SK-N-SH (cell line): ENCODE results near the gene PRKCH. TPM values are rescaled to one million over a fixed set of nuclear protein-coding genes. Genes with fewer than 3 reads are reported as not detected.

ENCODE experiments used
- CTCF ChIA-PET: fragments of 300-600, 350-600 bp; formaldehyde crosslinking; extraction: SDS; loops from one replicate; lab custom pipeline; 2021; lab: Yijun Ruan, JAX
- POLR2A ChIA-PET: fragments of 350-600 bp; sonication (Branson Sonifier 250); formaldehyde crosslinking; extraction: SDS; loops from one replicate; lab custom pipeline; 2020; ENCODE audit warnings: antibody characterized with exemption, inconsistent platforms; lab: Yijun Ruan, JAX
- DNase-seq: peaks from one replicate; pipeline ENCODE4 v3.0.0; 2012
- H2AFZ ChIP-seq: fragments of 200-600 bp; sonication (generic); 2 replicates; pipeline ENCODE4 v1.8.1; 2016; ENCODE audit warnings: antibody characterized with exemption, mild to moderate bottlenecking, low read depth
- H3F3A ChIP-seq: fragments of 200-600 bp; sonication (generic); replicated peaks from 2 replicates; pipeline ENCODE3; 2016; ENCODE audit warnings: antibody characterized with exemption, mild to moderate bottlenecking; ENCODE audit not compliant: insufficient read depth
- H3K27ac ChIP-seq, 2 experiments: fragments of 200-500 bp in 1 of 2; fragments of 200-600 bp in 1 of 2; sonication (Bioruptor generic) in 1 of 2; sonication (generic), shearing (Covaris generic) in 1 of 2; 2 replicates each; pipeline versions ENCODE4 v1.5.1 to v1.6.1; 2014 to 2016; ENCODE audit warnings: low read depth in 2 of 2, inconsistent platforms in 1 of 2, low read length in 1 of 2, mild to moderate bottlenecking in 1 of 2, mixed read lengths in 1 of 2
- H3K27me3 ChIP-seq: fragments of 200-600 bp; sonication (generic), shearing (Covaris generic); 2 replicates; pipeline ENCODE4 v1.6.1; 2016; ENCODE audit warnings: mixed run types; ENCODE audit not compliant: insufficient read depth
- H3K36me3 ChIP-seq, 2 experiments: fragments of 200-500 bp in 1 of 2; fragments of 200-600 bp in 1 of 2; sonication (Bioruptor generic) in 1 of 2; sonication (generic) in 1 of 2; replicated peaks in 1 of 2; 2 replicates each; pipeline versions ENCODE3 to v1.5.1; 2014 to 2016; ENCODE audit warnings: low read length in 1 of 2, mild to moderate bottlenecking in 1 of 2; ENCODE audit not compliant: insufficient read depth in 2 of 2, control insufficient read depth in 1 of 2
- H3K4me1 ChIP-seq, 2 experiments: fragments of 200-500 bp in 1 of 2; fragments of 200-600 bp in 1 of 2; sonication (Bioruptor generic) in 1 of 2; sonication (generic), shearing (Covaris generic) in 1 of 2; 2 replicates each; pipeline versions ENCODE4 v1.5.1 to v1.6.1; 2014 to 2016; ENCODE audit warnings: low read depth in 1 of 2, low read length in 1 of 2, mixed run types in 1 of 2; ENCODE audit not compliant: insufficient read depth in 2 of 2, control insufficient read depth in 1 of 2
- H3K4me2 ChIP-seq: fragments of 200-600 bp; sonication (generic), shearing (Covaris generic); 2 replicates; pipeline ENCODE4 v1.6.1; 2017; ENCODE audit warnings: mixed run types
- H3K4me3 ChIP-seq, 2 experiments: fragments of 200-500 bp in 1 of 2; fragments of 200-600 bp in 1 of 2; sonication (Bioruptor generic) in 1 of 2; sonication (generic), shearing (Covaris generic) in 1 of 2; 2 replicates each; pipeline versions ENCODE4 v1.5.1 to v1.8.1; 2014 to 2016; ENCODE audit warnings: low read depth in 2 of 2, inconsistent platforms in 1 of 2, low read length in 1 of 2, mild to moderate bottlenecking in 1 of 2, mixed read lengths in 1 of 2, moderate library complexity in 1 of 2
- H3K79me2 ChIP-seq: fragments of 200-600 bp; sonication (generic); 2 replicates; pipeline ENCODE4 v1.8.1; 2017; ENCODE audit warnings: mild to moderate bottlenecking; ENCODE audit not compliant: insufficient read depth
- H3K9ac ChIP-seq: fragments of 200-600 bp; sonication (generic); 2 replicates; pipeline ENCODE4 v1.6.1; 2017; ENCODE audit warnings: mixed run types
- H3K9me2 ChIP-seq: fragments of 200-600 bp; sonication (generic); 2 replicates; pipeline ENCODE4 v1.6.1; 2017; ENCODE audit warnings: mixed run types
- H3K9me3 ChIP-seq: fragments of 200-600 bp; sonication (generic); 2 replicates; pipeline ENCODE4 v1.6.1; 2017; ENCODE audit warnings: mixed run types, mild to moderate bottlenecking, moderate library complexity
- H4K20me1 ChIP-seq: fragments of 200-600 bp; sonication (generic); 2 replicates; pipeline ENCODE4 v1.6.1; 2017; ENCODE audit warnings: mild to moderate bottlenecking, mixed run types; ENCODE audit not compliant: insufficient read depth
- PBX3 ChIP-seq: IDR thresholded peaks from 2 replicates; pipeline ENCODE4; 2012
- RAD21 ChIP-seq: IDR thresholded peaks from 2 replicates; pipeline ENCODE4 v1.6.1; 2012; ENCODE audit warnings: mild to moderate bottlenecking, low read length
- RXRA ChIP-seq: IDR thresholded peaks from 2 replicates; pipeline ENCODE4 v1.4.0; 2012; ENCODE audit warnings: low read depth, mild to moderate bottlenecking, borderline replicate concordance
- TCF12 ChIP-seq: IDR thresholded peaks from 2 replicates; pipeline ENCODE4 v1.4.0; 2012
- USF2 ChIP-seq: fragments of 150-350 bp; IDR thresholded peaks from 2 replicates; pipeline ENCODE4 v1.6.1; 2017; ENCODE audit warnings: antibody characterized with exemption, low read length, low read depth, borderline replicate concordance
- YY1 ChIP-seq: IDR thresholded peaks from 2 replicates; pipeline ENCODE4 v1.4.0; 2012; ENCODE audit warnings: low read depth, mild to moderate bottlenecking
- WGBS: methylation state at CpG from one replicate; pipeline ENCODE4 v1.1.6; 2017; ENCODE audit warnings: low lambda C conversion rate; 5-methylcytosine and 5-hydroxymethylcytosine counted together
- polyA plus RNA-seq, 3 experiments: library from polyadenylated mRNA; depleted of rRNA; stranded (reverse); fragments of >200 nt; gene quantifications; 2 replicates each; pipeline ENCODE4 v1.2.3, GENCODE V29; 2012

Gene PRKCH
- polyA plus RNA-seq, 1 of the 3 experiments (the other 2 are of a cell fraction) = 4.2 TPM

DNA sequence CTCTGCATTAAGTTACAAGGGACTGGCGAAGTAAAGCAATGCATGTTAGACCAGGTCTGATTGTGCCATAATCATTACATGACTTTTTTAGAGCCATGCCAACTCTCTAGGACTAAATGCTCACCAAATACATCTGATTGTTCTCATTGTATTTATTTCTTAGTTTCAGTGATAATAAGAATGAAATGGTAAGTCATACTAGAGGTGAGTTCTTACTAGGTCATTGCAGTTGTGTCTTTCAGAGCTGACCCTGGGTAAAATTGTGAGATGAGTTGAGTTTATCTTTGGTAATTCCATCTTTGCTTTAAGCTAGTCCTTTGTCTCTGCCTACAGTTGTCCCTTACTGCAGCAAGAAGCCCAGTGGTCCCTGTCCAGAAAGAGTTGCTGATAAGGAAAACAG is 73.2 kb downstream of the PRKCH start (continued):
- TF ChIP-seq USF2 (no peak), PBX3 (no peak)
- TF ChIP-seq, all 33 proteins: peak for 0

DNA sequence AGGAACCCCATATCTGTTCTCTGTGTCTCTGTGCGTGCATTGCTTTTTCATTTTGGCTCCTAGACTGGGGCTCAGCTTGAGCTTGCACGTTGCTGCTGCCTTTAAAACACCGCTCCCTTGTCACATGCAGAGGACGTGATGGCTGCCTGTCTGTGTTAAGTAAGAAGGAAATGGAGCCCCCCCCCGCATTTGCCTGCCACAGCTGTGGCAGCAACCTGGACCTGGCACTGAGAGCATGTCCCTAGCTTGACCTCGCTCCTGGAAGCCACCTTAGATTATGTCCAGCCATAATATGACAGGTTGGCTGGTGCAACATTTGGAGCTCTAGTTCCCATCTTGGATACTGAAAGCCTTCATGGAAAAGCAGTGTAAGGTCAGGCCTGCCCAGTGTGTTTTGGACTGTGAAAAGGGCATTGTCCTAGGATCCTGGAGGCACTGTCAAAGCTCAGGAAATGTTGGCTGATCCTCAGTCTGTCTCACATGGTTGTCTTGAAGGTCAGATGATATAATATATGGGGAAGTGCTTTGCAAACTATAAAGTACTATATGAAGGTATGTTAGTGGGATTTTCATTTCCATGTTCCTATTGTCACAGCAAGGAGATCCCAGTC is 73.8 kb downstream of the PRKCH start:
- ChIA-PET POLR2A (no interaction called here), CTCF (interaction anchor here (0.6 to 1.8 kb wide), 3 partner anchors 8 to 1080 kb away, joined by 3 to 4 read pairs (median 3); no protein-coding TSS in a partner anchor)
- Histone ChIP-seq H3K36me3 (no peaks in the 10 kb centered on the region), H3K4me2 (no peak overlapping the region), H3K4me3 (no peak overlapping the region), H3K9me2 (no peaks in the 10 kb centered on the region), H4K20me1 (no peaks in the 10 kb centered on the region), H3K9me3 (no peaks in the 10 kb centered on the region), H3K27ac (no peak overlapping the region), H2AFZ (no peak overlapping the region), H3K79me2 (no peaks in the 10 kb centered on the region), H3K4me1 (no peaks in the 10 kb centered on the region; a peak in 1 of 4 replicates), H3K9ac (no peak overlapping the region), H3K27me3 (no peaks in the 10 kb centered on the region), H3F3A (no peaks in the 10 kb centered on the region)
- WGBS = 57% methylated on average over 5 of the region's 6 CpGs
- no peak for TF ChIP-seq USF2
- no peak for TF ChIP-seq TCF12
- DNase-seq = no peak

- Histone ChIP-seq H3K9me3 (no peaks in the 10 kb centered on the region), H3K4me1 (no peaks in the 10 kb centered on the region; a peak in 1 of 4 replicates), H3F3A (no peaks in the 10 kb centered on the region), H2AFZ (no peak overlapping the region), H3K9ac (no peak overlapping the region), H3K9me2 (no peaks in the 10 kb centered on the region), H3K4me2 (no peak overlapping the region), H4K20me1 (no peaks in the 10 kb centered on the region), H3K4me3 (no peak overlapping the region), H3K27me3 (no peaks in the 10 kb centered on the region), H3K27ac (no peak overlapping the region), H3K36me3 (no peaks in the 10 kb centered on the region), H3K79me2 (no peaks in the 10 kb centered on the region)
- ChIA-PET POLR2A (no interaction called here), CTCF (interaction anchor here (0.6 to 1.8 kb wide), 2 partner anchors 10 to 13 kb away, joined by 3 to 4 read pairs; no protein-coding TSS in a partner anchor)
- no peak for TF ChIP-seq RXRA
- TF ChIP-seq YY1 = no peak
- no peak for TF ChIP-seq RAD21
- no peak for DNase-seq
- 25% methylated on average over 1 of the region's 1 CpG for WGBS
Measured at GRCh38 chr14:61396279-61396678, 74.9 kb downstream of the PRKCH start.
